Naive thymus-derived CD4-positive, alpha-beta T cell (primary cell): ENCODE measurements around the gene PLGRKT. TPM values are rescaled to one million over a fixed set of nuclear protein-coding genes. Genes with fewer than 3 reads are reported as not detected.
"Not testable (repeated sequence)": the region's sequence is repeated elsewhere in the genome, so short reads cannot be mapped to it uniquely, and the experiment has no call there.

Experiments
- ATAC-seq: fragments of 150-1000 bp; cut with Tn5 transposase; 2 replicates; pipeline ENCODE4 v1.10.0; 2021; ENCODE audit warnings: mild to moderate bottlenecking, moderate library complexity
- CTCF ChIA-PET: fragments of 350-600 bp; sonication (Branson Sonifier 250); formaldehyde crosslinking; loops from one replicate; lab custom pipeline; 2021; ENCODE audit warnings: antibody characterized with exemption; lab: Charles Lee
- POLR2A ChIA-PET: fragments of 350-600 bp; sonication (Branson Sonifier 250); formaldehyde crosslinking; loops from one replicate; lab custom pipeline; 2021; ENCODE audit warnings: antibody characterized with exemption, inconsistent platforms; lab: Charles Lee
- DNase-seq, 9 donors: peaks; one replicate each; pipeline versions ENCODE4 v3.0.0 to v3.0.0-alpha.2; 2020 to 2022; ENCODE audit warnings: mixed read lengths in 1 of 9
- H3K27ac ChIP-seq: one replicate; pipeline ENCODE4 v1.7.0; 2013; ENCODE audit warnings: mild to moderate bottlenecking, low read depth, low read length, moderate library complexity
- H3K27me3 ChIP-seq, 2 donors: one replicate each; pipeline ENCODE4 v1.7.0; 2013; ENCODE audit warnings: low read length in 2 of 2, mild to moderate bottlenecking in 2 of 2, moderate library complexity in 2 of 2; ENCODE audit not compliant: control insufficient read depth in 2 of 2, insufficient read depth in 2 of 2
- H3K36me3 ChIP-seq, 3 experiments: 1 replicate in 2 of 3; 2 replicates in 1 of 3; pipeline ENCODE4 v1.7.0; 2013; ENCODE audit warnings: low read length in 3 of 3, mild to moderate bottlenecking in 3 of 3, moderate library complexity in 1 of 3; ENCODE audit not compliant: insufficient read depth in 3 of 3, control insufficient read depth in 2 of 3
- H3K4me1 ChIP-seq, 2 donors: one replicate each; pipeline ENCODE4 v1.7.0; 2013; ENCODE audit warnings: low read length in 2 of 2, mild to moderate bottlenecking in 2 of 2, moderate library complexity in 1 of 2; ENCODE audit not compliant: control insufficient read depth in 2 of 2, insufficient read depth in 2 of 2
- H3K4me3 ChIP-seq: 2 replicates; pipeline ENCODE4 v1.7.0; 2013; ENCODE audit warnings: mild to moderate bottlenecking, low read length
- H3K9me3 ChIP-seq, 3 experiments: 1 replicate in 2 of 3; 2 replicates in 1 of 3; pipeline ENCODE4 v1.7.0; 2013; ENCODE audit warnings: low read length in 3 of 3; ENCODE audit not compliant: control insufficient read depth in 2 of 3
- H3K27ac Mint-ChIP-seq, 9 donors: one replicate each; pipeline ENCODE4 v1.8.0; 2020 to 2022; ENCODE audit warnings: mixed read lengths in 9 of 9, mild to moderate bottlenecking in 8 of 9, moderate library complexity in 5 of 9, inconsistent platforms in 2 of 9
- H3K27me3 Mint-ChIP-seq, 5 donors: one replicate each; pipeline ENCODE4 v1.8.0; 2021 to 2022; ENCODE audit warnings: mixed read lengths in 5 of 5, mild to moderate bottlenecking in 1 of 5
- H3K36me3 Mint-ChIP-seq, 5 donors: one replicate each; pipeline ENCODE4 v1.8.0; 2020 to 2022; ENCODE audit warnings: mixed read lengths in 5 of 5, mild to moderate bottlenecking in 3 of 5, inconsistent platforms in 1 of 5
- H3K4me1 Mint-ChIP-seq, 7 donors: one replicate each; pipeline ENCODE4 v1.8.0; 2020 to 2022; ENCODE audit warnings: mixed read lengths in 7 of 7, mild to moderate bottlenecking in 3 of 7, inconsistent platforms in 1 of 7
- H3K4me3 Mint-ChIP-seq, 10 donors: one replicate each; pipeline ENCODE4 v1.8.0; 2020 to 2022; ENCODE audit warnings: mild to moderate bottlenecking in 10 of 10, mixed read lengths in 10 of 10, moderate library complexity in 6 of 10, inconsistent platforms in 2 of 10
- H3K9me3 Mint-ChIP-seq, 11 donors: one replicate each; pipeline ENCODE4 v1.8.0; 2020 to 2022; ENCODE audit warnings: mixed read lengths in 11 of 11, mild to moderate bottlenecking in 4 of 11, inconsistent platforms in 1 of 11, moderate library complexity in 1 of 11
- intact Hi-C, 2 donors: fragments of 100-400 bp; cut with micrococcal nuclease; formaldehyde crosslinking; loops; one replicate each; pipeline ENCODE4 v1.15.1; 2023
- polyA plus RNA-seq, 2 donors: library from polyadenylated mRNA; unstranded; fragments of 300-500 nt; fragmentation: Illumina TruSeq; gene quantifications; one replicate each; pipeline ENCODE4 v1.2.3, GENCODE V29; 2021
- total RNA-seq, 6 experiments: library from RNA in 5 of 6; stranded (reverse) in 5 of 6; gene quantifications; 1 replicate in 5 of 6; 2 replicates in 1 of 6; pipeline ENCODE4 v1.2.3 and lab custom pipeline; 2021 to 2026

Gene PLGRKT
- total and polyA plus RNA-seq, 7 experiments from 2014 or later, result 15.8 to 79.6 (median 18.4) TPM

DNA sequence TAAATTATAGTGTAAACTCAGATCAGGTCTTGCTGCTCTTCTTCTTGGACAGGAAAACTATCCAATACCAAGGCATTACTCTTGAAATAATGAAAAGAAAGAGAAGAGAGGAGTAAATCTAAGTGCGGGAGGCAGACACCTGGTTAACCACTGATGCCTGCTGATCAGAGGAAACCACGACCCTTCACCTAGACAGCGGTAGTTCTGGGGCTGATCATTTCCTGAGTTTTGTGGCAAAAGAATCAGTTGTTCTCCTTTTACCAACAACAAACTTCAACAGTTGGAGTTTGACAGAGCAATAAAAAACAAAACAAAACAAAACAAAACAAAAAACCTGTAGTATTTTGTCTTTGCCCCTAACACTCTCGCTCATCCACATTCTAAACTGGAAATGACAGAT, 101.0 kb downstream of the PLGRKT start:
- Mint-ChIP-seq H3K4me1 (peaks cover 20 to 64% (median 50%) of the 10 kb centered on the region in 7 donors), H3K36me3 (peaks cover 6 to 26% (median 21%) of the 10 kb centered on the region in 5 donors), H3K9me3 (peaks cover 0 to 1% (median 0%) of the 10 kb centered on the region in 11 donors), H3K27ac (peak overlapping the region; percentile 79 to 95 (median 91)), H3K4me3 (peak overlapping the region; percentile 64 to 87 (median 80)), H3K27me3 (no peaks in the 10 kb centered on the region)
- DNase-seq, result peak in 7 of 9 donors; percentile 47 to 70 (median 60)
- Histone ChIP-seq H3K4me3 (peak overlapping the region; percentile 27), H3K36me3 (no peaks in the 10 kb centered on the region), H3K27ac (peak overlapping the region; percentile 64), H3K27me3 (no peaks in the 10 kb centered on the region), H3K4me1 (peaks cover 24 to 28% of the 10 kb centered on the region in 2 donors), H3K9me3 (no peaks in the 10 kb centered on the region)
- intact Hi-C loops, result loop anchor here (2.0 to 10.0 kb wide), 12 partner anchors 16 to 1081 kb away; partner anchors contain the start of genes PLGRKT (in 2 of the 2), RLN2 (in 2 of the 2), PLPP6 (in 1 of the 2) and RCL1 (in 1 of the 2)
- CTCF ChIA-PET, result interaction anchor here (0.7 to 2.0 kb wide), 2 partner anchors 87 to 251 kb away, joined by 4 read pairs; no protein-coding TSS in a partner anchor
- POLR2A ChIA-PET, result no interaction called here
- ATAC-seq, result peak; percentile 62

DNA sequence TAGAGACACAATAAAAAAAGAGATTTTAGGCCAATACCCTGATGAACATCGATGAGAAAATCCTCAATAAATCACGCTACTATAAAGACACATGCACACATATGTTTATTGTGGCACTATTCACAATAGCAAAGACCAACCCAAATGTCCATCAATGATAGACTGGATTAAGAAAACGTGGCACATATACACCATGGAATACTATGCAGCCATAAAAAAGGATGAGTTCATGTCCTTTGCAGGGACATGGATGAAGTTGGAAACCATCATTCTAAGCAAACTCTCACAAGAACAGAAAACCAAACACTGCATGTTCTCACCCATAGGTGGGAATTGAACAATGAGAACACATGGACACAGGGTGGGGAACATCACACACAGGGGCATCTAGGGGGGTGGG, 106.4 kb downstream of the PLGRKT start:
- H3K27me3 Mint-ChIP-seq, H3K36me3 ChIP-seq, H3K4me3 ChIP-seq, ATAC-seq, H3K27ac Mint-ChIP-seq, H3K9me3 ChIP-seq, CTCF ChIA-PET, POLR2A ChIA-PET, H3K27me3 ChIP-seq, H3K27ac ChIP-seq, DNase-seq, H3K4me3 Mint-ChIP-seq: not testable (repeated sequence)
- Mint-ChIP-seq H3K9me3 (peaks cover 0 to 10% (median 0%) of the 10 kb centered on the region in 11 donors), H3K4me1 (peaks cover 21 to 84% (median 59%) of the 10 kb centered on the region in 7 donors), H3K36me3 (peaks cover 17 to 71% (median 57%) of the 10 kb centered on the region in 5 donors)
- intact Hi-C loops, result loop anchor here (10.0 kb wide), 4 partner anchors 254 to 666 kb away; partner anchors contain the start of genes PLPP6 (in 1 of the 2), RCL1 (in 1 of the 2), RIC1 (in 1 of the 2) and SPATA6L (in 1 of the 2)
- peaks cover 8 to 17% of the 10 kb centered on the region in 2 donors for H3K4me1 ChIP-seq

- Histone ChIP-seq H3K4me1 (peaks cover 3 to 9% of the 10 kb centered on the region in 2 donors), H3K9me3 (no peaks in the 10 kb centered on the region), H3K27ac (no peak overlapping the region), H3K4me3 (no peak overlapping the region), H3K36me3 (peaks cover 0 to 4% (median 0%) of the 10 kb centered on the region in 3 experiments), H3K27me3 (no peaks in the 10 kb centered on the region)
- Mint-ChIP-seq H3K4me1 (peaks cover 7 to 67% (median 44%) of the 10 kb centered on the region in 7 donors), H3K9me3 (peaks cover 0 to 10% (median 0%) of the 10 kb centered on the region in 11 donors), H3K36me3 (peaks cover 11 to 53% (median 39%) of the 10 kb centered on the region in 5 donors), H3K4me3 (peak overlapping the region in 4 of 10 donors; percentile 8 to 61 (median 22)), H3K27me3 (no peaks in the 10 kb centered on the region), H3K27ac (peak overlapping the region in 5 of 9 donors; percentile 26 to 69 (median 59))
- POLR2A ChIA-PET, result interaction anchor here (1.5 kb wide), 1 partner anchor 110 kb away, joined by 3 read pairs; the partner anchor contains the start of gene PLGRKT
- intact Hi-C loops, result loop anchor here in 1 of 2 donors (10.0 kb wide), 1 partner anchor 48 kb away; no protein-coding TSS in a partner anchor
- ATAC-seq, result peak; percentile 50
- peak in 7 of 9 donors; percentile 12 to 49 (median 36) for DNase-seq
- CTCF ChIA-PET, result interaction anchor here (0.7 to 0.9 kb wide), 3 partner anchors 99 to 758 kb away, joined by 3 read pairs; no protein-coding TSS in a partner anchor
These were observed 110.7 kb downstream of the PLGRKT start for GRCh38 chr9:5326893-5327548.

GRCh38 chr9:5326187-5326586, 111.5 kb downstream of the PLGRKT start:
- Histone ChIP-seq H3K27ac (no peak overlapping the region), H3K36me3 (peaks cover 0 to 4% (median 0%) of the 10 kb centered on the region in 3 experiments), H3K4me1 (peaks cover 3 to 9% of the 10 kb centered on the region in 2 donors), H3K27me3 (no peaks in the 10 kb centered on the region), H3K9me3 (no peaks in the 10 kb centered on the region), H3K4me3 (no peak overlapping the region)
- ATAC-seq, result no peak
- Mint-ChIP-seq H3K9me3 (peaks cover 0 to 6% (median 0%) of the 10 kb centered on the region in 11 donors), H3K27me3 (no peaks in the 10 kb centered on the region), H3K36me3 (peaks cover 11 to 54% (median 33%) of the 10 kb centered on the region in 5 donors), H3K4me1 (peaks cover 13 to 70% (median 51%) of the 10 kb centered on the region in 7 donors), H3K27ac (peak overlapping the region in 7 of 9 donors; percentile 6 to 81 (median 59)), H3K4me3 (peak overlapping the region in 7 of 10 donors; percentile 7 to 57 (median 33))
- no peak for DNase-seq
- POLR2A ChIA-PET, result interaction anchor here (1.5 kb wide), 1 partner anchor 111 kb away, joined by 3 read pairs; the partner anchor contains the start of gene PLGRKT
- intact Hi-C loops, result loop anchor here in 1 of 2 donors (10.0 kb wide), 1 partner anchor 49 kb away; no protein-coding TSS in a partner anchor
- CTCF ChIA-PET, result interaction anchor here (0.7 kb wide), 1 partner anchor 263 kb away, joined by 3 read pairs; no protein-coding TSS in a partner anchor

DNA sequence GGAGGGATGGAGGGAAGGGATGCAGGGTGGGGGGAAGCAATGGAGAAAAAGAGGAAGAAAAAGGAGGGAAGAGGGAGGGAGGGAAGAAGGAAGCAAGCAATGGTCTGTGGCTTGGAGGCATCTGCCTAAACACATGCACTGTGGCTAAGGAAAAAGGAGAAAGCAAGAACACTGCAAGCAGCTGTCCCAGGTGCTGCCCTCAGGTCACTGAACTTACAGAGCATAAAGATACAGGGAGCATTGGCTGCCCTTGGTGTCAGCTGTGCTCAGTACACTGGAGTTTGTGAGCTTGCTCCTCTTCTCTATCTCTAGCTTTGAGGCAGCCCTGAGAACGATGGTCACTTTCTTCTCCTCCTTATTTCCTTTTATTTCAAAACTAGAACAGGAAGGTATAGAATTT, 116.1 kb downstream of the PLGRKT start:
- H3K27me3 Mint-ChIP-seq, H3K27ac ChIP-seq, H3K9me3 ChIP-seq, ATAC-seq, H3K4me3 Mint-ChIP-seq, H3K27me3 ChIP-seq, H3K36me3 ChIP-seq, H3K9me3 Mint-ChIP-seq, H3K4me1 ChIP-seq, DNase-seq, H3K4me3 ChIP-seq, CTCF ChIA-PET, H3K27ac Mint-ChIP-seq: not testable (repeated sequence)
- Mint-ChIP-seq H3K4me1 (peaks cover 10 to 42% (median 25%) of the 10 kb centered on the region in 7 donors), H3K36me3 (peaks cover 0 to 40% (median 21%) of the 10 kb centered on the region in 5 donors)
- POLR2A ChIA-PET, result interaction anchor here (0.8 kb wide), 1 partner anchor 46 kb away, joined by 3 read pairs; no protein-coding TSS in a partner anchor
- intact Hi-C loops, result loop anchor here (1.0 to 10.0 kb wide), 2 partner anchors 53 to 135 kb away; no protein-coding TSS in a partner anchor

GRCh38 chr9:5321058-5321457, 116.7 kb downstream of the PLGRKT start:
- Mint-ChIP-seq H3K4me3 (no peak overlapping the region), H3K36me3 (peaks cover 0 to 42% (median 26%) of the 10 kb centered on the region in 5 donors), H3K4me1 (peaks cover 5 to 37% (median 20%) of the 10 kb centered on the region in 7 donors), H3K27ac (peak overlapping the region in 1 of 9 donors; percentile 23), H3K27me3 (no peaks in the 10 kb centered on the region), H3K9me3 (peaks cover 0 to 12% (median 4%) of the 10 kb centered on the region in 11 donors)
- no peaks in the 10 kb centered on the region for H3K4me1 ChIP-seq
- H3K4me3 ChIP-seq, result no peak overlapping the region
- CTCF ChIA-PET, result no interaction called here
- H3K27ac ChIP-seq, result no peak overlapping the region
- ATAC-seq (peak; percentile 40), DNase-seq (no peak)
- POLR2A ChIA-PET, result interaction anchor here (0.8 kb wide), 1 partner anchor 46 kb away, joined by 3 read pairs; no protein-coding TSS in a partner anchor
- H3K36me3 ChIP-seq, result no peaks in the 10 kb centered on the region
- H3K27me3 ChIP-seq, result no peaks in the 10 kb centered on the region
- no peaks in the 10 kb centered on the region for H3K9me3 ChIP-seq
- intact Hi-C loops, result loop anchor here (1.0 to 10.0 kb wide), 2 partner anchors 54 to 135 kb away; no protein-coding TSS in a partner anchor
